GM19452 (cell line): ENCODE results near the gene TMEM203.
"Not testable (repeated sequence)": the region's sequence is repeated elsewhere in the genome, so short reads cannot be mapped to it uniquely, and the experiment has no call there.

Experiments used
- ATAC-seq: cut with Tn5 transposase; IDR thresholded peaks from one replicate; pipeline ENCODE4 v1.9.1; 2021; ENCODE audit not compliant: unreplicated experiment

TMEM203 gene

GRCh38 chr9:137205126-137206069, at the start of gene TMEM203, which contains the start of gene NDOR1:
Gene TMEM203 (minus strand): TSS chr9:137205648. CDS start chr9:137205414, 234 bp downstream.
Gene NDOR1 (plus strand): TSS chr9:137205700. CDS start chr9:137205778, 78 bp downstream.
- no peak for ATAC-seq

- ATAC-seq, result peak; percentile 63
These were observed 49.4 kb upstream of the TMEM203 start, which contains the start of gene NELFB for GRCh38 chr9:137254624-137255447. Gene NELFB (plus strand): TSS chr9:137255327.

GRCh38 chr9:137253717-137254623, 48.5 kb upstream of the TMEM203 start:
- ATAC-seq, result no peak

GRCh38 chr9:137252555-137253506, 47.4 kb upstream of the TMEM203 start:
- ATAC-seq, result no peak

DNA sequence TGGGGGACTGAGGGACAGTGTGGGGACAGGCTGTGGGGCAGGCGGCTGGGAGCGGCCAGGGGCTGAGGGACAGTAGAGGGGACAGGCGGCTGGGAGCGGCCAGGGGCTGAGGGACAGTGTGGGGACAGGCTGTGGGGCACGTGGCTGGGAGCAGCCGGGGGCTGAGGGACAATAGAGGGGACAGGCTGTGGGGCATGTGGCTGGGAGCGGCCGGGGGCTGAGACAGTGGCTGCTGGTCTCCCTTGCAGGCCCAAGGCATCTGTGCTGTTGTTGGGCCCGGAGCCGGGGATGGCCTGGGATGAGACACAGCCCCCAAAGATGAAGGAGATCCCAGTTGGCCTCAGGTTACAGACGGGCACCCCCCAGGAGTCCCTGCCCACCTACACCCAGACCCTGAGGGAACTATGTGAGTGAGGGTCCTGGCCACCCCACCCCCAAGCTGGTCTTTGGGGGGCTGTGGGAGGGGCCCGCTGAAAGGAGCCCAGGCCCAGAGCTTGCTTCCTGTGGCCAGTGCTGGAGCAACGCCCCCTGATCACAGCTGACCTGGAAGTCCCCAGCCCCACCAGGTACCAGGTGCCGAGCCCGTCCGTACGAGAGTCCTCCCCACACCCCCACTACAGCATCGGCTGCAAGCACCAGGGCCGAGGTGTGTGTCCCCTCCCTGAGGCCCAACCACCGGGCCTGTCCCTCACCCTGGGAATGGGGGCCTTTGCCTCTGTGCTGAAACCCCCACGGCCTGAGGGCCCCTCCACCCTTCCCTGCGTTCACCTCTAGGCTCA, 46.2 kb upstream of the TMEM203 start:
- no peak for ATAC-seq

GRCh38 chr9:137251194-137251461, 45.7 kb upstream of the TMEM203 start, which contains the start of gene STPG3:
Gene STPG3 (plus strand): TSS chr9:137251286. CDS start chr9:137251287, 1 bp downstream.
- no peak for ATAC-seq

DNA sequence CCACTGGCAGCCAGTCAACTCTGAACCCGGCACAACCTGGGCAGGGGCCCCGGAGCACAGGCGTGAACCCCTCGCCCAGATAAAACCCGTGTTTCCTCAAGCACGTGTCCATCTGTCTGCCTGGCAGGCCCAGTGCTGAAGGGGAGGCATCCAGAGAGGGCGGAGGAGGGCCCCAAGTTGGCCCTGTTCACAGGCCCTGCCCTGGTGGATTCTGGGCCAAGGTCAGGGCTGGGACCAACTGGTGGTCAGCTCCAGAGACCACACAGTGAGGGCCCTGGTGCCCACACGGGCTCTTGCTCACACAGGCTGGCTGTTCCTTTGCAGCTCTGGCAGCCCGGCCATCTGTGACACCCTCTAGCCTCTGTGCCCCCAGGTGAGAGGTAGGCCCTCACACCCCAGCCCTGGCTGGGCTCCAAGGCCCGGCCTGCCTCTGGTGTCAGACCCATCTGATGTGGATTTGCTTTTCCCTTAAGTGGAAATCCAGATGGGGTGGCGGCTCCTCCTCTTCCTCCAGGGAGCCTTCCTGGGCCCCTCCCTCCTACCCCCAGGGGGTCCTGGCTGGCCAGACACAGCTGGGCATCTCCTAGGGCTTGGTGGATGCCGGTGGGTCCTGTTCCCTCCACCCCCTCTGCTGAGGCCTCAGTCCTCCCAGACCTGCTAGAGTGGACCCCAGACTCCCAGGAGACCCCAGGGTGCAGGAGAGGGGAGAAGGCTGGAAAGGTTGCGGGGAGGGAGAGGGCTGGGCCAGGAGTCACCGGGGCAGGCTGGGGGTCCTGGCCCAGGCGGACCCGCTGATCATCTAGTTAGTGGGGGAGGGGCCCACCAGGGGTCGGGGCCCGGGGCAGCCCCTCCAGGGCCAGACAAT, 45.1 kb upstream of the TMEM203 start:
- ATAC-seq, result no peak

GRCh38 chr9:137247916-137248175, 42.4 kb upstream of the TMEM203 start:
- ATAC-seq, result no peak

DNA sequence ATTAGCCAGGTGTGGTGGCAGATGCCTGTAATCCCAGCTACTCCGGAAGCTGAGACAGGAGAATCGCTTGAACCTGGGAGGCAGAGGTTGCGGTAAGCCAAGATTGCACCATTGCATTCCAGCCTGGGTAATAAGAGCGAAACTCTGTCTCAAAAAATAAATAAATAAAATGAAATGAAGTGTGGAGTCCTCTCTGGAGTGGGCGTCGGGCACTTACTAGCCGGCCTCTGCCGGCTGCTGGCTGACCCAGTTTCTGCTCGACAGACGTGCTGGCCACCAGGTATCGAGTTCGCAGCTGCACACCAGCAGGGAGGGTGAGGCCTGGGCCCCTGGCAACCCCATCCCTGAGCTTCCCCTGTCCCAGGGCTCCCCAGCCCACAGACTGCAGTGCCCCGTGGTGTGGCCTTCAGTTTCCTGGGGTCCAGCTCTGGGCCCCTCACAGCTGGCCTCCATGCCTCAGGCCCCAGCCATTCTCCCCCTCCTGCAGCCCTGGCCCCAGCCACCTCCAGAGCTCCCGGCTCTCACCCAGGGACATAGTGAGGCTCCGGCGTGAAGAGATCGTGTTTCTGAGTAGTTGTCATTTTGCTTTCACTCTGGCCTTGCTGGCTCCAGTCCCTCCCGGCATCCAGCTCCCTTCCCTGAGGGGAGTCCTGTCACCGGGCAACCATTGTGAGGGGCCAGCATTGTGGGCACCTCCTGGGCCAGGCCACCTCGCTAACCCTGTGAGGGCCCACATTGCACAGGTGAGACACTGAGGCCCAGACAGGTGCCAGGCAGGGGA, 41.9 kb upstream of the TMEM203 start:
- no peak for ATAC-seq

- no peak for ATAC-seq
These were observed 40.3 kb upstream of the TMEM203 start for GRCh38 chr9:137245450-137246421.

DNA sequence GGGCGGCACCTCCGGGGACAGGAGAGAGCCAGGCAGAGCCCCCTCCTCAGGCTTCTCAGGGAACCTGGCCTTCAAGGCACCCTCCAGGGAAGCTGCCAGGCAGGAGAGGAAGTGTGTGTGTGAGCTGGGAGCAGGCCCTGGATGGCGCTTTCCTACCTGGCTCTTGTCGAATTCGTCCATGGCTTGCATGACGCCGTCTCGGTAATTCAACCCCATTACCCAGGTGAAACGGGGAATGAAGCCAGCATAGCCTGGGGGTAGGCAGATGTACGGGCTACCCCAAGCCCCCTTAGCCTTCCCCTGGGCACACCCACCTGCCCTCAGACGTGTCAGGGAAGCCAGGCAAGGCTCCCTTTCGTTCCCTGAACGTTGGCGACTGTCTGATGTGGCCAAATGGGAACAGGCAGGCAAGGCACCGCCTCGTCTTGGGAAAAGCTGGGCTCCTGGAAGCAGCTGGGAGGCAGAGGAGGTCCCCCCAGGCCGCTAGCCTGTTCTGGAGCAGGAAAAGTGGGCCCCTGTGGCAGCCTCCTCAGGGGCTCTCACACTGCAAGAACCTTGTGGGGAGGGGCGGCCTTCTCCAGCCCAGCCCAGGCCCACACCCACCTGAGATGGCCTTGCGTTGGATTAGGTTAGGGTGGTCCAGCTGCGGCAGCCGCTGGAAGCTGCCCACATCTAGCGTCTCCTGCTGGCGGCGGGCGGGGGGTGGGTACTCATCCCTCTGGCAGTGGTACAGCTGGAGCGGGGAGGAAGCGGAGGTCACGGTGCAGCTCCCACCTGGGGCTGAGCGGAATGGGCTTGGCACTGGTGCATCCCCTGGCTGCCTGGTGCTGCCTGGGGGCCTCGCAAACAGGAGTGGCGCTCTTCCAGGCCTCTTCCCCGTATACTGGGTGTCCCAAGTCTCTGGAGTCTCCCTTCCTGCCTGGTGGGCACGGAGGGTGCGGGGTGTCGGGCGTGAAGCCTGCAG, 39.3 kb upstream of the TMEM203 start:
- no peak for ATAC-seq

DNA sequence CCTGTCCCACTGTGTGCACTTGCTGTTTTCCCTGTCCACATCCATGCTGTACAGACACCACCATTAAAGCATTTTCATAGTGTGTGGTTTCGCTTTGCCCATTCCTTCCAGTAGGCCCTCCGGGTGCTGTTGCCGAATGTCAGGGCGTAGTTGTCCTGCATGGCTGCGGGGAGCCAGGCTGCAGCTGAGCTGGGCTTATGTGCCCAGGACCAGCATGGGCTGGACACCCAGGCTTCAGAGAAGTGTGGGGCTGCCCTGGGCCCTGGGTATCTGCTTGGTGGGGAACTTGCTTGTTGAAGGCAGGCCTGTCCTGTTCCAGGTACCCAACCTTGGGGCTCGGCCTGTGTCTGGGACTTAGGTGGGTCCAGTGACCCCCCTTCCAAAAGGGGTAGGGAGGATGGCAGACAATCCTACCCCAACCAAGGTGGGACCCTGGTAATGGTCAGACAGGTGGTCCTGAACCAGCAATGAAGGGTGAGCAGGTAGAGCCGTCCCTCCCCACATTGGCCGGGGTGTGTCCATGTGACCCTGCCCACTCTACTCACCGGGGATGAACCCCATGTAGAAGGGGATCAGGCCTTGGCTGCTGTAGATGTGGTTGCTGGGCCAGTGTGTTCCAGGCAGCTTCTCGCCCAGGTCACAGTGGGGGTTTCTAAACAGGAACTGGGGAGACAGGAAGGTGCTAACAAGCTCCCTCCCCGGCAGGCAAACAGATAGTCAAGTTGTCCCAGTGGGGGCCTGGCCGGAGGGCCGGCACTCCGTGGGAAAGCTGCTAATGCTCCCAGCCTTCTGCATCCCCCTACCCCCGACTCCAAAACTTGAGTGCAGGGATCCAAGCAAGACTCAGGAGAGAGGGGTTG, 38.4 kb upstream of the TMEM203 start:
- ATAC-seq, result no peak

DNA sequence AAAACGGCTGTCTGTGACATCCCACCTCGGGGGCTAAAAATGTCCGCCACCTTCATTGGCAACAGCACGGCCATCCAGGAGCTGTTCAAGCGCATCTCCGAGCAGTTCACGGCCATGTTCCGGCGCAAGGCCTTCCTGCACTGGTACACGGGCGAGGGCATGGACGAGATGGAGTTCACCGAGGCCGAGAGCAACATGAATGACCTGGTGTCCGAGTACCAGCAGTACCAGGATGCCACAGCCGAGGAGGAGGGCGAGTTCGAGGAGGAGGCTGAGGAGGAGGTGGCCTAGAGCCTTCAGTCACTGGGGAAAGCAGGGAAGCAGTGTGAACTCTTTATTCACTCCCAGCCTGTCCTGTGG, 37.8 kb upstream of the TMEM203 start:
- ATAC-seq, result not testable (repeated sequence)
